IMR-90 (cell line): ENCODE results near the gene AMIGO2. TPM values are rescaled to one million over a fixed set of nuclear protein-coding genes. Genes with fewer than 3 reads are reported as not detected.

ENCODE experiments used
- ATAC-seq: fragments of 200-7000 bp; cut with Tn5 transposase; 2 replicates; pipeline ENCODE4 v1.9.1; 2020; ENCODE audit warnings: low read depth, mild to moderate bottlenecking, moderate library complexity
- BruUV-seq: library from RNA; stranded (reverse); fragments of 400-500 nt; replicated peaks from 2 replicates; lab custom pipeline; 2021; lab: Mats Ljungman, UMichigan
- CTCF ChIA-PET: fragments of 300-600 bp; formaldehyde crosslinking; extraction: SDS; loops from one replicate; lab custom pipeline; 2021; ENCODE audit warnings: antibody characterized with exemption; lab: Yijun Ruan, JAX
- POLR2A ChIA-PET: fragments of 300-600 bp; sonication (Branson Sonifier 250); formaldehyde crosslinking; loops from one replicate; lab custom pipeline; 2022; ENCODE audit warnings: antibody characterized with exemption; ENCODE audit not compliant: unreplicated experiment; lab: Charles Lee
- DNase-seq: peaks from one replicate; pipeline ENCODE4 v3.0.0; 2013
- H2AFZ ChIP-seq: replicated peaks from 2 replicates; pipeline ENCODE3; 2013; ENCODE audit warnings: low read length, mild to moderate bottlenecking; ENCODE audit not compliant: poor library complexity
- H2AK5ac ChIP-seq: 2 replicates; pipeline ENCODE4 v1.6.1; 2013; ENCODE audit warnings: low read depth, low read length, inconsistent platforms
- H2AK9ac ChIP-seq: replicated peaks from 2 replicates; pipeline ENCODE3; 2013; ENCODE audit warnings: mild to moderate bottlenecking, low read depth, low read length, moderate library complexity; ENCODE audit not compliant: poor library complexity
- H2BK120ac ChIP-seq: 2 replicates; pipeline ENCODE4 v1.6.1; 2013; ENCODE audit warnings: low read depth, low read length, inconsistent platforms
- H2BK15ac ChIP-seq: 3 replicates; pipeline ENCODE4 v1.6.1; 2013; ENCODE audit warnings: low read depth, low read length, inconsistent platforms
- H2BK20ac ChIP-seq: 2 replicates; pipeline ENCODE4 v1.6.1; 2013; ENCODE audit warnings: low read depth, mild to moderate bottlenecking, inconsistent platforms, low read length, moderate library complexity
- H2BK5ac ChIP-seq: 2 replicates; pipeline ENCODE4 v1.6.1; 2013; ENCODE audit warnings: mild to moderate bottlenecking, low read depth, low read length, inconsistent platforms; ENCODE audit not compliant: poor library complexity, severe bottlenecking
- H3K14ac ChIP-seq: replicated peaks from 2 replicates; pipeline ENCODE4 v1.6.1; 2013; ENCODE audit warnings: low read depth, low read length, inconsistent platforms
- H3K18ac ChIP-seq: 2 replicates; pipeline ENCODE4 v1.6.1; 2013; ENCODE audit warnings: low read depth, low read length, control low read depth
- H3K23ac ChIP-seq: 2 replicates; pipeline ENCODE4 v1.6.1; 2013; ENCODE audit warnings: low read depth, low read length, inconsistent platforms
- H3K27ac ChIP-seq: 2 replicates; pipeline ENCODE4 v1.5.1; 2013; ENCODE audit warnings: mild to moderate bottlenecking, control low read depth, low read length; ENCODE audit not compliant: insufficient read depth
- H3K27me3 ChIP-seq: 2 replicates; pipeline ENCODE4 v1.6.1; 2013; ENCODE audit warnings: low read length; ENCODE audit not compliant: control insufficient read depth, insufficient read depth
- H3K36me3 ChIP-seq: 2 replicates; pipeline ENCODE4 v1.6.1; 2013; ENCODE audit warnings: low read length, mixed read lengths; ENCODE audit not compliant: control insufficient read depth, insufficient read depth
- H3K4ac ChIP-seq: 2 replicates; pipeline ENCODE4 v1.6.1; 2013; ENCODE audit warnings: low read depth, low read length, inconsistent platforms
- H3K4me1 ChIP-seq: 2 replicates; pipeline ENCODE4 v1.6.1; 2013; ENCODE audit warnings: low read length, mixed read lengths; ENCODE audit not compliant: control insufficient read depth, insufficient read depth
- H3K4me2 ChIP-seq: 2 replicates; pipeline ENCODE4 v1.6.1; 2013; ENCODE audit warnings: low read depth, mild to moderate bottlenecking, control low read depth, low read length, moderate library complexity
- H3K4me3 ChIP-seq: 2 replicates; pipeline ENCODE4 v1.5.1; 2013; ENCODE audit warnings: low read depth, mild to moderate bottlenecking, control low read depth, low read length, moderate library complexity; ENCODE audit not compliant: insufficient read depth
- H3K56ac ChIP-seq: 2 replicates; pipeline ENCODE4 v1.6.1; 2013; ENCODE audit warnings: low read length, inconsistent platforms; ENCODE audit not compliant: insufficient read depth; ENCODE audit errors: extremely low read depth
- H3K79me1 ChIP-seq, 2 experiments: 2 replicates each; pipeline ENCODE4 v1.6.1; 2013; ENCODE audit warnings: low read length in 2 of 2, inconsistent platforms in 1 of 2, low read depth in 1 of 2
- H3K9ac ChIP-seq: 2 replicates; pipeline ENCODE4 v1.6.1; 2013; ENCODE audit warnings: low read depth, low read length, control low read depth
- H3K9me1 ChIP-seq: 2 replicates; pipeline ENCODE4 v1.6.1; 2013; ENCODE audit warnings: low read length, inconsistent platforms; ENCODE audit not compliant: insufficient read depth
- H3K9me3 ChIP-seq: 2 replicates; pipeline ENCODE4 v1.6.1; 2013; ENCODE audit warnings: low read length; ENCODE audit not compliant: control insufficient read depth, insufficient read depth
- H4K20me1 ChIP-seq: 2 replicates; pipeline ENCODE4 v1.6.1; 2013; ENCODE audit warnings: low read length, inconsistent platforms; ENCODE audit not compliant: insufficient read depth
- H4K5ac ChIP-seq: 2 replicates; pipeline ENCODE4 v1.6.1; 2013; ENCODE audit warnings: mild to moderate bottlenecking, low read depth, low read length, control low read depth
- H4K8ac ChIP-seq, 2 experiments: 2 replicates each; pipeline ENCODE4 v1.6.1; 2013; ENCODE audit warnings: low read depth in 2 of 2, low read length in 2 of 2, control low read depth in 1 of 2, inconsistent platforms in 1 of 2
- H4K91ac ChIP-seq: 2 replicates; pipeline ENCODE4 v1.6.1; 2013; ENCODE audit warnings: low read depth, low read length, inconsistent platforms; ENCODE audit not compliant: insufficient read depth
- CEBPB ChIP-seq: IDR thresholded peaks from 2 replicates; pipeline ENCODE4 v1.6.1; 2012; ENCODE audit warnings: low read depth, low read length, improper control_type of control experiment
- CHD1 ChIP-seq: IDR thresholded peaks from 2 replicates; pipeline ENCODE4 v1.6.1; 2012; ENCODE audit warnings: low read depth, low read length, improper control_type of control experiment
- MAZ ChIP-seq: IDR thresholded peaks from 2 replicates; pipeline ENCODE4 v1.6.1; 2012; ENCODE audit warnings: low read depth, mild to moderate bottlenecking, low read length, improper control_type of control experiment, moderate library complexity, borderline replicate concordance
- MXI1 ChIP-seq: IDR thresholded peaks from 2 replicates; pipeline ENCODE4 v1.6.1; 2012; ENCODE audit warnings: low read depth, mild to moderate bottlenecking, low read length, moderate library complexity, borderline replicate concordance
- NFE2L2 ChIP-seq: fragments of 150-350 bp; IDR thresholded peaks from 2 replicates; pipeline ENCODE4 v1.6.1; 2016; ENCODE audit warnings: low read depth, mild to moderate bottlenecking, low read length
- POLR2A ChIP-seq: IDR thresholded peaks from 2 replicates; pipeline ENCODE4 v1.6.1; 2012; ENCODE audit warnings: mild to moderate bottlenecking, low read depth, low read length
- RFX5 ChIP-seq: IDR thresholded peaks from 2 replicates; pipeline ENCODE4 v1.8.0; 2012; ENCODE audit warnings: low read depth, mild to moderate bottlenecking, low read length, moderate library complexity
- WGBS, 2 experiments: methylation state at CpG; one replicate each; pipeline versions ENCODE4 v1.1.5 to v1.1.7; 2013; ENCODE audit warnings: missing lambda C conversion rate in 2 of 2; ENCODE audit not compliant: insufficient read length in 1 of 2; ENCODE audit errors: extremely low coverage in 2 of 2; 5-methylcytosine and 5-hydroxymethylcytosine counted together
- dilution Hi-C: fragments of 300-500 bp; cut with HindIII; formaldehyde crosslinking; loops from one replicate; pipeline ENCODE4 v1.14.3; 2018; ENCODE audit warnings: low sequenced_read_pairs; ENCODE audit not compliant: unreplicated experiment
- in situ Hi-C: fragments of 300-500 bp; cut with MboI; formaldehyde crosslinking; loops from 3 replicates; pipeline ENCODE4 v1.14.3; 2019; ENCODE audit warnings: low sequenced_read_pairs, inconsistent platforms, mixed read lengths
- intact Hi-C: fragments of 100-400 bp; cut with micrococcal nuclease; formaldehyde crosslinking; loops from 2 replicates; pipeline ENCODE4 v1.10.0; 2022
- polyA plus RNA-seq, 3 experiments: library from polyadenylated mRNA; depleted of rRNA; stranded (reverse); fragments of >200 nt; gene quantifications; 2 replicates each; pipeline ENCODE4 v1.2.3, GENCODE V29; 2012; ENCODE audit warnings: low replicate concordance in 1 of 3
- total RNA-seq: library from RNA; depleted of rRNA; stranded (reverse); fragments of >200 nt; gene quantifications from 2 replicates; pipeline ENCODE4 v1.2.3, GENCODE V29; 2012
- TF ChIP-seq, protein P1 (sequence below): fragments of 150-350 bp; IDR thresholded peaks from 2 replicates; pipeline ENCODE4 v1.6.1; 2016; ENCODE audit warnings: low read depth, mild to moderate bottlenecking, low read length, moderate library complexity, borderline replicate concordance
- TF ChIP-seq, protein P2 (sequence below): fragments of 150-350 bp; IDR thresholded peaks from 2 replicates; pipeline ENCODE4 v1.6.1; 2017; ENCODE audit warnings: mild to moderate bottlenecking, antibody characterized with exemption, low read length, low read depth
- TF ChIP-seq, protein P3 (sequence below): conservative IDR thresholded peaks from 2 replicates; pipeline ENCODE4 v1.5.1; 2012; ENCODE audit warnings: mild to moderate bottlenecking, low read depth, low read length, improper control_type of control experiment

Gene AMIGO2
- total and polyA plus RNA-seq, 2 of the 4 experiments (the other 2 are of a cell fraction), result 20.1 to 32.6 TPM

DNA sequence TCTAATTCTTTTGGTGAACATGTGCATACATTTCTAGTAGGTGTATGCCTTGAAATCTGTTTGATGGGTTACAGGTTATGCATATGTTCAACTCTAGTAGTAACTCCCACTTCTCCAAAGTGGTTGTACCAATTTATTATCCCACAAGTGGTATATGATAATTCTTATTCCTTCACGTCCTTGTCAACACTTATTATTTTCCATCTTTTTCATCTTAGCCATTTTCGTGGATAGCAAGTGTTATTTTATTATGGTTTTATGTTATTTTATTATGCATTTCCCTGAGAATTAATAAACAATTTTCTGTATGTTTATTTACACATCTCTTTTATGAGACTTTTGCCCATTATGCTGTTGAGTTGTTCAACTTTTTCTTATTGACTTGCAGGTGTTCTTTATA lies 11.2 kb upstream of the AMIGO2 start:
- in situ Hi-C loops (no loop called here), intact Hi-C loops (no loop called here), dilution Hi-C loops (no loop called here)
- H4K20me1 ChIP-seq, result no peaks in the 10 kb centered on the region
- no peak overlapping the region for H2BK5ac ChIP-seq
- WGBS, 2 experiments, result no CpG with 5 or more reads among the region's 2 CpGs
- no peaks in the 10 kb centered on the region for H3K9me3 ChIP-seq
- H2BK20ac ChIP-seq, result no peak overlapping the region
- H3K36me3 ChIP-seq, result no peaks in the 10 kb centered on the region
- H3K14ac ChIP-seq, result no peak overlapping the region
- no peak overlapping the region for H4K91ac ChIP-seq
- H3K56ac ChIP-seq, result no peak overlapping the region
- no peak overlapping the region for H3K27ac ChIP-seq
- H3K27me3 ChIP-seq, result no peaks in the 10 kb centered on the region
- no peak overlapping the region for H3K4ac ChIP-seq
- no peak overlapping the region for H3K23ac ChIP-seq
- no peak overlapping the region for H4K8ac ChIP-seq
- no peak overlapping the region for H3K4me3 ChIP-seq
- peaks cover 0 to 19% of the 10 kb centered on the region in 2 experiments; a peak in 2 of 4 replicates for H3K79me1 ChIP-seq
- no peak overlapping the region for H2BK15ac ChIP-seq
- TF ChIP-seq CEBPB (no peak), NFE2L2 (no peak), CHD1 (no peak), MXI1 (no peak), MAZ (no peak), RFX5 (no peak), POLR2A (no peak)
- TF ChIP-seq, protein P1, sequence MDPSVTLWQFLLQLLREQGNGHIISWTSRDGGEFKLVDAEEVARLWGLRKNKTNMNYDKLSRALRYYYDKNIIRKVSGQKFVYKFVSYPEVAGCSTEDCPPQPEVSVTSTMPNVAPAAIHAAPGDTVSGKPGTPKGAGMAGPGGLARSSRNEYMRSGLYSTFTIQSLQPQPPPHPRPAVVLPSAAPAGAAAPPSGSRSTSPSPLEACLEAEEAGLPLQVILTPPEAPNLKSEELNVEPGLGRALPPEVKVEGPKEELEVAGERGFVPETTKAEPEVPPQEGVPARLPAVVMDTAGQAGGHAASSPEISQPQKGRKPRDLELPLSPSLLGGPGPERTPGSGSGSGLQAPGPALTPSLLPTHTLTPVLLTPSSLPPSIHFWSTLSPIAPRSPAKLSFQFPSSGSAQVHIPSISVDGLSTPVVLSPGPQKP, result no peak
- TF ChIP-seq, protein P2, sequence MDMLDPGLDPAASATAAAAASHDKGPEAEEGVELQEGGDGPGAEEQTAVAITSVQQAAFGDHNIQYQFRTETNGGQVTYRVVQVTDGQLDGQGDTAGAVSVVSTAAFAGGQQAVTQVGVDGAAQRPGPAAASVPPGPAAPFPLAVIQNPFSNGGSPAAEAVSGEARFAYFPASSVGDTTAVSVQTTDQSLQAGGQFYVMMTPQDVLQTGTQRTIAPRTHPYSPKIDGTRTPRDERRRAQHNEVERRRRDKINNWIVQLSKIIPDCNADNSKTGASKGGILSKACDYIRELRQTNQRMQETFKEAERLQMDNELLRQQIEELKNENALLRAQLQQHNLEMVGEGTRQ, result no peak
- TF ChIP-seq, protein P3, sequence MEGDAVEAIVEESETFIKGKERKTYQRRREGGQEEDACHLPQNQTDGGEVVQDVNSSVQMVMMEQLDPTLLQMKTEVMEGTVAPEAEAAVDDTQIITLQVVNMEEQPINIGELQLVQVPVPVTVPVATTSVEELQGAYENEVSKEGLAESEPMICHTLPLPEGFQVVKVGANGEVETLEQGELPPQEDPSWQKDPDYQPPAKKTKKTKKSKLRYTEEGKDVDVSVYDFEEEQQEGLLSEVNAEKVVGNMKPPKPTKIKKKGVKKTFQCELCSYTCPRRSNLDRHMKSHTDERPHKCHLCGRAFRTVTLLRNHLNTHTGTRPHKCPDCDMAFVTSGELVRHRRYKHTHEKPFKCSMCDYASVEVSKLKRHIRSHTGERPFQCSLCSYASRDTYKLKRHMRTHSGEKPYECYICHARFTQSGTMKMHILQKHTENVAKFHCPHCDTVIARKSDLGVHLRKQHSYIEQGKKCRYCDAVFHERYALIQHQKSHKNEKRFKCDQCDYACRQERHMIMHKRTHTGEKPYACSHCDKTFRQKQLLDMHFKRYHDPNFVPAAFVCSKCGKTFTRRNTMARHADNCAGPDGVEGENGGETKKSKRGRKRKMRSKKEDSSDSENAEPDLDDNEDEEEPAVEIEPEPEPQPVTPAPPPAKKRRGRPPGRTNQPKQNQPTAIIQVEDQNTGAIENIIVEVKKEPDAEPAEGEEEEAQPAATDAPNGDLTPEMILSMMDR, result no peak
- H2AK5ac ChIP-seq, result no peak overlapping the region
- H3K4me2 ChIP-seq, result no peak overlapping the region
- no TSS peak for BruUV-seq
- H4K5ac ChIP-seq, result no peak overlapping the region
- ATAC-seq (no peak), DNase-seq (no peak)
- POLR2A ChIA-PET, result no interaction called here
- CTCF ChIA-PET, result no interaction called here
- no peak overlapping the region for H3K9ac ChIP-seq
- H3K18ac ChIP-seq, result no peak overlapping the region
- H3K9me1 ChIP-seq, result no peaks in the 10 kb centered on the region
- H3K4me1 ChIP-seq, result peaks cover 9% of the 10 kb centered on the region
- H2BK120ac ChIP-seq, result no peak overlapping the region
- no peak overlapping the region for H2AK9ac ChIP-seq
- H2AFZ ChIP-seq, result no peak overlapping the region
